Ureter (tissue), 1 donor: ENCODE data around the gene ADD2. TPM values are rescaled to one million over a fixed set of nuclear protein-coding genes. Genes with fewer than 3 reads are reported as not detected.
"Not testable (repeated sequence)": the region's sequence is repeated elsewhere in the genome, so short reads cannot be mapped to it uniquely, and the experiment has no call there.

ENCODE experiments used
- DNase-seq: peaks from one replicate; pipeline ENCODE4 v3.0.0-alpha.2; 2020; ENCODE audit warnings: low spot score
- total RNA-seq: library from RNA; stranded (reverse); gene quantifications from one replicate; pipeline ENCODE4 v1.2.4, GENCODE V29; 2023
- donor health status: DM: yes; HTN: yes; CAD: no.

ADD2 gene
- total RNA-seq, 1 donor from 2014 or later = 2.1 TPM

- DNase-seq = no peak
These were observed 16.1 kb downstream of the ADD2 start for GRCh38 chr2:70751881-70752280.

- DNase-seq = no peak
These were observed 17.7 kb downstream of the ADD2 start for GRCh38 chr2:70750320-70750719.

DNA sequence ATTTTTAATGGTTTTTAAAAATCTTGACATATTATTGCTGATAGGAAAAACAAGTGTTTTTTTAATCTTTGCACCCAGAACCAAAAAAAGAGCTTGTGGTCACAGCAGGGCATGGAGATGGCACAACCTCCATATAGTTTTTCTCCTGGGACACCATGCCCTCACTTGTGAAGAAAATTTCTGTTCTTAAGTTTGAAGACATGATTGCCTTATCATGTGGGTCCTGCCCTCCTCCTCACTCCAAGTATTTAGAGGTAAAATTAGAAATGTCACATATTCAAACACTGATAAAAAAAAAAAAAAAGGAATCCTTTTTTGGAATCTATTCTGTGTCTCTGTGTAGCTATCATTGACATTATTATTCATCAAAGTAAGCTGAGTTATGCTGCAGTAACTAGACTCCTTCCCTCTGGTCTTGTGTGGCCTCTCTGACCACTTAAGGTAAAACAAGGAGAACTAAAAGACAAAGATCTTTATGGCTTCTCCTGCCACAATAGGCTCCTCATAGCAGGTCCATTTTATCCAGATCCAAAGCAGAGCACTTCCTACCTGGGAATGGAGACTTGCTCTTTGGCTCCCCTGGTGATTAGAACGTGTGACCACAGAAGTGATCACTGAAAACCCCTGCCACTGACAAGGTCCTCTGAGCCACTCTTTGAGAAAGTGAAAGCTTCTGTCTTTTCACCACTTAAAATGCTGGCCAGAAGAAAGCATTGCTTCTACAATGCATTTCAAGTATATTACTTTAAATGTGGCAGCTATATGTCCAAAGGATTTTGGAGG lies 19.8 kb downstream of the ADD2 start:
- no peak for DNase-seq

DNA sequence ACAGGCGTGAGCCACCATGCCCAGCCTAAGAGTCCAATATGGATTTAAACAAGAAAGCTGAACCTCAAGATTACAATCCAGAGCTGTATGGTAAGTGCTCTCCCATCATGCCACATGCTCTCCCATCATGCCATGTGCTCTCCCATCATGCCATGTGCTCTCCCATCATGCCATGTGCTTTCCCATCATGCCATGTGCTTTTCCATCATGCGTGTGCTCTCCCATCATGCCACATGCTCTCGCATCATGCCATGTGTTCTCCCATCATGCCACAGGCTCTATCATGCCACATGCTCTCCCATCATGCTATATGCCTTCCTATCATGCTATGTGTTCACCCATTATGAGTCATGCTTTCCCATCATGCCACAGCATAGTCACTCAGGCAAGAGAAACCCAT lies 20.7 kb downstream of the ADD2 start:
- no peak for DNase-seq

DNA sequence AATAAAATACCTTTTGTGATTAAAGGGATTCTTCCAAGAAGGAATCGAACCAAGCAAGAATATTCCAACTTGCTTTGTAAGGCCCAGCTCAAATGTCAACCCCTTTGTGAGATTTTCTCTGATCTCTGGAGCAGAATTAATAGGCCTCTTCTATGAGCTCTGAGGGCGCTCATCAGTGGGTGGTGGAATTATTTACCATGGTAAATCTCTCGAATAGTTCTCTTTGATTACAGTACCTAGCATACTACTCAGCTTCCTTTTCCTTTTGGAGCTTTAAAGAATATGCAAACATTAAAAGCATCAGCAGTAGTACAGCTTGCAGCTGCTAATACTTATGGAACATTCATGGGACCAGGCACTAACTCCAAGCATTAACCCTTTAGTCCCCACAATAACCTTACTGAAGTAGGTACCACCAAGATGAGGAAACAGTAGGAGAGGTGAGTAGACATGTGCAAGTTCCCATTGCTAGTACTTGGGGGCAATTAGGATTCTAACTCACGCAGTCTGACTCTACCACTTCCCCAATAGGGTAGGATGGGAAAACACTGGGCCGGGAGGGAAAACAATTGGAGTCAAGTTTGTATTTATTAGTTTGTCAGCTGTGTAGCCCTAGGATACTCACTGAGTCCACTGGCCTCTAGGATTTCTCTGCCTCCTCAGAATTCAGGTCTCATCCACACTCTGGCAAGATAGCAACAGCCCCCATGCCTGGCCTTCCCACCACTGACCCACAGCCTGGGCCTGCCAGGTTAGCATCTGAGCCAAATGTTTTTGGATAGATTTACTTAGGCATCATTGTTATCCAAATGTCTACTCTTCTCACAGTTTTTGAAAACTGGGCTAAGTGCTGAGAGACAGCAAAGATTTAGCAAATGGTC lies 21.7 kb downstream of the ADD2 start:
- no peak for DNase-seq

DNA sequence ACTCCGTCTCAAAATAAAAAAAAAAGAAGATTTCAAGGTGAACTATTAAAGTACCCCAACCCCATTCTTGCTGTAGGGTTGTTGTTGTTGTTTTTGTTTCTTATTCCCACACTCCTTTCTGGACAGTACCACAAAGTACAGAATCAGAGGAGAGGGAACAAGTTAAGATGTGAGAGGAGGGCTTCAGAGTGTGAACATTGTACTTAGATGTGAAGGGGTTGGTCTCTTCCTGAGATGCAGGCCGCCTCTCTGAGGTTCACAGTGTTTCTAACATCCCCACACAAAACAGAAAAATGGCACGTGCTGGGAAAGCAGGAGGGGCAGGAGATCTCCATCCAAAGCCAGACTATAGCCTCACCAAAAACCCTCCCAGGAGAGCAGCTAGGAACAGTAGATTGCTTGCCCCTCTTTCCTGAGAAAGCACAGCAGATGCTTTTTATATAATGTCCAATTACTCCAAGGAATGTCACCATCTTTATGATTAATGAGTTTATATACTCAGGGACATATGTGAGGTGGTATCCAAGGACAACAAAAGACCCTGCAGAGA lies 22.6 kb downstream of the ADD2 start:
- DNase-seq = no peak

- no peak for DNase-seq
These were observed 23.6 kb downstream of the ADD2 start for GRCh38 chr2:70744397-70744796.

- DNase-seq = no peak
These were observed 24.3 kb downstream of the ADD2 start for GRCh38 chr2:70743677-70744076.

DNA sequence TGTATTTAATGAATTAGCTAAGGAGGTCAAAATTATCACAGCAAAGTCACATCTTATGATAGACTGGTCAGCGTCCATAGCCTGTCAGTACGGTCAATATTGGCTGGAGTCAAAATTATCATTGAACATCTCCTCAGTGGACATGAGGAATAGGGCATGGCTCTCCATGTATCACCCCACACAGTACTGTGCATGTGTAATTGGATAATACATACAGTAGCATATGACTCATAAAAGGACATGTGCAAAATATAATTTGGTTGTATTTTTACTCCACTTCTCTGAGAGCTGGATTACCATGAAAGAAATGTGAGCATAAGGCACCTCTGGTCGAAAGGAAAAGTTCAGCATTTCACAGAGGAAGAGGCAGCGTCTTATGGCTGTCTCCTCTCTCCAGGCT lies 24.9 kb downstream of the ADD2 start:
- DNase-seq = no peak

DNA sequence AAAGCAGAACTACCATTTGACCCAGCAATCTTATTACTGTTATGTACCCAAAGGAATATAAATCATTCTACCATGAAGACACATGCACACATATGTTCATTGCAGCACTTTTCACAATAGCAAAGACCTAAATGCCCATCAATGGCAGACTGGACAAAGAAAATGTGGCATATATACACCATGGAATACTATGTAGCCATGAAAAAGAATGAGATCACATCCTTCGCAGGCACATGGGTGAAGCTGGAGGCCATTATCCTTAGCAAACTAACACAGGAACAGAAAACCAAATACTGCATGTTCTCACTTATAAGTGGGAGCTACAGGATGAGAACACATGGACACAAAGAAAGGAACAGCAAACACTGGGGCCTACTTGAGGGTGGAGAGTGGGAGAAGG lies 28.5 kb downstream of the ADD2 start:
- DNase-seq = not testable (repeated sequence)

GRCh38 chr2:70738159-70738558 lies 29.8 kb downstream of the ADD2 start:
- no peak for DNase-seq

DNA sequence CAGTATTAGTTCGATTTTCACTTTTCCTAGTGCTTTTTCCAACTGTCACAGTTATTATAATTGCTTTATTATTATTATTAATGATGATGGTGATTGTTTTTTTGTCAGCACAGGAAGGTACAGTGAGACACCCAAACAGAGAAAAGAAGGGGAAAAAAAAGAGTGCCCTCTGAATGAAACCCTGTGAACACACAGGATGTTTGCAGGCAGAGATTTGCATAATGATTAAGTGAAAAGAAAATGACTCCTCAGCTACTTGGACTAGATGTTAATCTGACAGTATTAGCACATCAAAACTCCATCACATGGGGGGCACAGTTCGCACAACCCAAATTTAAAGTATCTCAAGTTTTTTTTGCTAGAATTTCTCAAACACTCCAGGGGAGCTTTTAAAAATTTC lies 32.9 kb downstream of the ADD2 start:
- DNase-seq = no peak

GRCh38 chr2:70733646-70734180 lies 34.3 kb downstream of the ADD2 start:
- DNase-seq = no peak

DNA sequence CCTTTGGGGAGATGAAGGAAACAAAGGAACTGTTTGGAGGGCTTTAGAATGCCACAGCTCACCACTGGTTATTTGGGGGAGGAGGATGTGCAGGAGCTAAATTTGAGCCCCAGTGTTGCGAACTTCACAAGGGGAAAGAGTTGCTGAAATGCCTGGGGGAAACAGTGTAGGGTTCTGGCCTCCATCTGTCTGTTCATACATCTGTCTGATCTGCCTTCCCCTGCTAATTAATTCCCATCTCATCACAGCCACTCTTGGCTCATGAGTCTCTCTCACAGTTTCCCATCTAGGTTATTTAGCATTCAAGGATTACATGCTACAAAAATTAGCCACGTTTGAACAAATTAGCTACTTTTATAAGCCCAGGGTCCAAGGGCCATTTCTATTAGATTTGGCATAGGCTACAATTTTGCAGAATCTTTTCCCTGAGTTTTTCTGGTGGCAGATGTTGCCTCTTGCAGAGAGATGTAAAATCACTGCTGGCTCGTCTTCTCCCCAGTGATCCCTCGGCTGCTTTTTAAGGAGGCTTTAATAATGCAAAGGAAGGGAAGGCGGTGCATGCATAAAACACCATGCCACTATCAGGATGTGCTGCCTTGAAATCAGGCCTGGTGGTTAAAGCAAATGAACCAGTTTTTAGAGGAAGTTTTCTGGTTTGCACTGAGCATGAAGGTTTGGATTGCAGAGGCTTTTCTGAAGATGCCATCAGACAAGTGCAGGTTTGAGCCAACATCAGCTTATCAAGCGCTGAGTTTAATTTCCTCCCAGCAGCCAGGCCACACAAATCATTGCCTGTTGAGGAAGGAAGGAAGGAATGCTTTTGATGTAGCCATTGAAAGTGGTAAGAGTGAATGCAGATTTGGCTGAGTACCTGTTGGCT lies 35.0 kb downstream of the ADD2 start:
- DNase-seq = no peak

DNA sequence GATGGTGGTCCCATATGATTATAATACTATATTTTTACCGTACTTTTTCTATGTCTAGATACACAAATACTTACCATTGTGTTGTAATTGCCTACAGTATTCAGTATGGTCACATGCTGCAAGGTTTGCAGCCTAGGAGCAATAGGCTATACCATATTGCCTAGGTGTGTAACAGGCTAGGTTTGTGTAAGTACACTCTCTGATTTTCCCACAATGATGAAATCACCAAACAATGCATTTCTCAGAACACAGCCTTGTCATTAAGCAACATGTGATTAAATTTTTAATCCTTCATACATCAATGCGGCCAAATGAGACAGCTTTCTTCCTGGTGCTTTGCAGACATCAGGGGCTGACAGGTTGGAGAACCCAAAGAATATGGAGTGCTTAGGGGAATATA lies 37.3 kb downstream of the ADD2 start:
- no peak for DNase-seq

DNA sequence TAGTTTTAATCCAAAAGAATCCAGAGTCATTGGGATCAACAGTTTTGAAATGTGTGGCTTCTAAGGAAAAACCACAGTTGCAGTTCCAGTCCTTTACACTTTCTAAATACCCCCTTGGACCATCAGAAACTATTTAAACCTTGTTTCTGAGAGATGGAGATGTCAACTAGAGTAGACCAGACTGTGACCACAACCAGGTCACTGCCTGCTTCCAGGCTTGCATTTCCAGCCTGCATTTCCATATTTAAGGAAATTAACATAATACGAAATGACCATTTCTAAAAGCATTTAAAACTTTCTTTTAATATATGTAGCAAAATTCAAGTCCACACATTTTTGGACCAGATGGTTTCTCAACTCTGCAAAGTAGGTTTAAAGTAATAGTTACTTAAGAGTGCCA lies 38.4 kb downstream of the ADD2 start:
- no peak for DNase-seq

- DNase-seq = no peak
These were observed 39.9 kb downstream of the ADD2 start for GRCh38 chr2:70728128-70728527.

- no peak for DNase-seq
These were observed 40.9 kb downstream of the ADD2 start for GRCh38 chr2:70726947-70727725.

DNA sequence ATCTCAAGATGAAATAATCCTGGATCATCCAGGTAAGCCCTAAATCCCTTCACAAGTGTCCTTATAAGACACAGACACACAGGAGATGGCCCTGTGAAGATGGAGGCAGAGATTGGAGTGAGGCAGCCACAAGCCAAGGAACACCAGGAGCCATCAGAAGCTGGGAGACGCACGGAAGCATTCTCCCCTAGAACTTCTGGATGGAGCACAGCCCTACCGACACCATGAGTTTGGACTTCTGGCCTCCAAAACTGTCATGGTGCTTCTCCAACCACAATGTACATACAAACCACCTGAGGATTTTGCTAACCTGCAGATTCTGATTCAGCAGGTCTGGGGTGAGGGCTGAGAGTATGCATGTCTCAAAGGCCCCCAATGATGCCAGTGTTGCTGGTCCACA lies 42.5 kb downstream of the ADD2 start:
- no peak for DNase-seq

- no peak for DNase-seq
These were observed 43.6 kb downstream of the ADD2 start for GRCh38 chr2:70724366-70724765.
